ENCODE data around the gene ACAP3. TPM values are rescaled to one million over a fixed set of nuclear protein-coding genes. Genes with fewer than 3 reads are reported as not detected.

ACAP3 gene
- polyA plus RNA-seq, 1 donor, result 67.7 TPM

Other genes with a start within 250 kb of the ACAP3 start
- gene RNF223, start 233.6 kb downstream of the ACAP3 start, polyA plus RNA-seq, result 0.06 TPM
- 9.4 TPM for gene C1orf159, start 191.8 kb downstream of the ACAP3 start, polyA plus RNA-seq
- gene TTLL10, start 134.1 kb downstream of the ACAP3 start, polyA plus RNA-seq, result 0.64 TPM
- gene TNFRSF18, start 101.3 kb downstream of the ACAP3 start, polyA plus RNA-seq, result 0.49 TPM
- 1.1 TPM for gene TNFRSF4, start 93.8 kb downstream of the ACAP3 start, polyA plus RNA-seq
- gene SDF4, start 75.9 kb downstream of the ACAP3 start, polyA plus RNA-seq, result 174 TPM
- 16.1 TPM for gene B3GALT6, start 75.7 kb downstream of the ACAP3 start, polyA plus RNA-seq
- 50.5 TPM for gene C1QTNF12, start 61.2 kb downstream of the ACAP3 start, polyA plus RNA-seq
- gene UBE2J2, start 34.1 kb downstream of the ACAP3 start, polyA plus RNA-seq, result 52.9 TPM
- gene SCNN1D, start 27.5 kb downstream of the ACAP3 start, polyA plus RNA-seq, result 18.7 TPM
- 14.5 TPM for gene PUSL1, start 667 bp upstream of the ACAP3 start, polyA plus RNA-seq
- 147 TPM for gene INTS11, start 16.7 kb upstream of the ACAP3 start, polyA plus RNA-seq
- gene CPTP, start 16.9 kb upstream of the ACAP3 start, polyA plus RNA-seq, result 17.7 TPM
- gene TAS1R3, start 23.4 kb upstream of the ACAP3 start, polyA plus RNA-seq, result 0.69 TPM
- 45.4 TPM for gene DVL1, start 41.5 kb upstream of the ACAP3 start, polyA plus RNA-seq
- 346 TPM for gene MXRA8, start 50.6 kb upstream of the ACAP3 start, polyA plus RNA-seq
- 88.4 TPM for gene AURKAIP1, start 67.3 kb upstream of the ACAP3 start, polyA plus RNA-seq
- gene CCNL2, start 91.4 kb upstream of the ACAP3 start, polyA plus RNA-seq, result 285 TPM
- 135 TPM for gene MRPL20, start 99.4 kb upstream of the ACAP3 start, polyA plus RNA-seq
- 2.6 TPM for gene ANKRD65, start 113.3 kb upstream of the ACAP3 start, polyA plus RNA-seq
- gene VWA1, start 127.8 kb upstream of the ACAP3 start, polyA plus RNA-seq, result 92.3 TPM
- gene ATAD3C, start 141.8 kb upstream of the ACAP3 start, polyA plus RNA-seq, result 1.0 TPM
- 21.8 TPM for gene ATAD3B, start 163.8 kb upstream of the ACAP3 start, polyA plus RNA-seq
- gene ATAD3A, start 204.2 kb upstream of the ACAP3 start, polyA plus RNA-seq, result 20.1 TPM
- 3.9 TPM for gene TMEM240, start 232.7 kb upstream of the ACAP3 start, polyA plus RNA-seq

Measured in large intestine (tissue), 1 donor.